Measurements from ENCODE around the gene LTBP1. TPM values are rescaled to one million over a fixed set of nuclear protein-coding genes. Genes with fewer than 3 reads are reported as not detected.

Gene LTBP1
- total RNA-seq, 1 donor from 2014 or later = 3.9 TPM

- peaks cover 8% of the 10 kb centered on the region for H3K36me3 Mint-ChIP-seq (ENCODE audit: unreplicated experiment)
- H3K27me3 Mint-ChIP-seq (ENCODE audit: unreplicated experiment) = peaks cover 2% of the 10 kb centered on the region
- H3K4me3 Mint-ChIP-seq (ENCODE audit: unreplicated experiment) = no peak overlapping the region
- TF ChIP-seq, protein P1, sequence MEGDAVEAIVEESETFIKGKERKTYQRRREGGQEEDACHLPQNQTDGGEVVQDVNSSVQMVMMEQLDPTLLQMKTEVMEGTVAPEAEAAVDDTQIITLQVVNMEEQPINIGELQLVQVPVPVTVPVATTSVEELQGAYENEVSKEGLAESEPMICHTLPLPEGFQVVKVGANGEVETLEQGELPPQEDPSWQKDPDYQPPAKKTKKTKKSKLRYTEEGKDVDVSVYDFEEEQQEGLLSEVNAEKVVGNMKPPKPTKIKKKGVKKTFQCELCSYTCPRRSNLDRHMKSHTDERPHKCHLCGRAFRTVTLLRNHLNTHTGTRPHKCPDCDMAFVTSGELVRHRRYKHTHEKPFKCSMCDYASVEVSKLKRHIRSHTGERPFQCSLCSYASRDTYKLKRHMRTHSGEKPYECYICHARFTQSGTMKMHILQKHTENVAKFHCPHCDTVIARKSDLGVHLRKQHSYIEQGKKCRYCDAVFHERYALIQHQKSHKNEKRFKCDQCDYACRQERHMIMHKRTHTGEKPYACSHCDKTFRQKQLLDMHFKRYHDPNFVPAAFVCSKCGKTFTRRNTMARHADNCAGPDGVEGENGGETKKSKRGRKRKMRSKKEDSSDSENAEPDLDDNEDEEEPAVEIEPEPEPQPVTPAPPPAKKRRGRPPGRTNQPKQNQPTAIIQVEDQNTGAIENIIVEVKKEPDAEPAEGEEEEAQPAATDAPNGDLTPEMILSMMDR (IDR thresholded peaks at IDR 0.05; ENCODE audit: partially characterized antibody, unreplicated experiment) = no peak
- peaks cover 2% of the 10 kb centered on the region for H3K9me3 Mint-ChIP-seq (ENCODE audit: unreplicated experiment)
- H3K27ac Mint-ChIP-seq (ENCODE audit: unreplicated experiment) = no peak overlapping the region
- H3K4me1 Mint-ChIP-seq (ENCODE audit: low read depth, unreplicated experiment) = no peaks in the 10 kb centered on the region
- DNase-seq = no peak
These were observed 14.6 kb upstream of the LTBP1 start for GRCh38 chr2:32931945-32932709.

DNA sequence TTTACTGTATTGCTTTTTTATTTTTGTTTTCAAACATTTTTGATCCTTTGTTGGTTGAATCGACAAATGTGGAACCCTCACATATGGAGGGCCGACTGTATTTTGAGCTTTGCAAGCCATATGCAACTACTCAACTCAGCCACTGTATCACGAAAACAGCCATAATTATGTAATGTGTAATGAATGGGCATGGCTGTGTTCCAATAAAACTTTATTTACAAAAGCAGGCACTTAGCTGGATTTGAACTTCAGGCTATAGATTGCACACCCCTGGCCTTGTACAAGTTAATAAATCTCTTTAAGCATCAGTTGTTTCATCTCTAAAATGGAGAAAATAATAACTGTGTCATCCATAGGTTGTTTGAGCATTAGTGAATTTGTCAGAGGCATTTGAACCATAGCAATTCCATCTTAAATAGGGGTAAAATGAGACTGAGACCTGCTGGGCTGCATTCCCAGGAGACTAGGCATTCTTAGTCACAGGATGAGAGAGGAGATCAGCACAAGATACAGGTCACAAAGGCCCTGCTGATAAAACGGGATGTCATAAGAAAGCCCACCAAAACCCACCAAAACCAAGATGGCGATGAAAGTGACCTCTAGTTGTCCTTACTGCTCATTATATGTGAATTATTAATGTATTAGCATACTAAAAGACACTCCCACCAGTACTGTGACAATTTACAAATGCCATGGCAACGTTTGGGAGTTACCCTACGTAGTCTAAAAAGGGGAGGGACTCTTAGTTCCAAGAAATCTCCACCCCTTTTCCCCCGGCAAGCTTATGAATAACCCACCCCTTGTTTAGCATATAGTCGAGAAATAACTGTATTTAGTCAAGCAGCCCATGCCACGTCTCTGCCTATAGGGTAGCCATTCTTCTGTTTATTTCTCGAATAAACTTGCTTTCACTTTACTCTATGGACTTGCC, 13.7 kb upstream of the LTBP1 start:
- Mint-ChIP-seq H3K4me3 (ENCODE audit: unreplicated experiment) (no peak overlapping the region), H3K4me1 (ENCODE audit: low read depth, unreplicated experiment) (peaks cover 2% of the 10 kb centered on the region), H3K36me3 (ENCODE audit: unreplicated experiment) (no peaks in the 10 kb centered on the region), H3K9me3 (ENCODE audit: unreplicated experiment) (peaks cover 3% of the 10 kb centered on the region), H3K27me3 (ENCODE audit: unreplicated experiment) (peaks cover 2% of the 10 kb centered on the region), H3K27ac (ENCODE audit: unreplicated experiment) (no peak overlapping the region)
- TF ChIP-seq, protein P1 (IDR thresholded peaks at IDR 0.05; ENCODE audit: partially characterized antibody, unreplicated experiment) = no peak
- no peak for DNase-seq

DNA sequence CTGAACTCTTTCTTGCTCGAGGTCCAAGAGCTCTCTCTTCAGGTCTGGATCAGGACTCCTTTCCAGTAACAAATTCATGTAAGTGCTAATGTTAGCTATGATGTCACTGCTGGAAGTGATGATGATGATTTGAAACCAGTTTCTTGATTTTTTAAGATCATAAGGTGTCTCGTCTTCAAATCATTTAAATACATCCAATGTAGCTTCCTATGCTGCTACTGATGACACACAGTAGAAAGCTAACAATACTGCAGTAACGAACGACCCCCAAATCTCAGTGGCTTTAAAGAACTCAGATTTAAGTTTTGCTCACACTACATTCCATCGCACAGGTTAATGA, 13.0 kb upstream of the LTBP1 start:
- Mint-ChIP-seq H3K27ac (ENCODE audit: unreplicated experiment) (no peak overlapping the region), H3K4me1 (ENCODE audit: low read depth, unreplicated experiment) (peaks cover 5% of the 10 kb centered on the region), H3K9me3 (ENCODE audit: unreplicated experiment) (peaks cover 3% of the 10 kb centered on the region), H3K4me3 (ENCODE audit: unreplicated experiment) (no peak overlapping the region), H3K36me3 (ENCODE audit: unreplicated experiment) (no peaks in the 10 kb centered on the region), H3K27me3 (ENCODE audit: unreplicated experiment) (peaks cover 2% of the 10 kb centered on the region)
- no peak for DNase-seq
- TF ChIP-seq, protein P1 (IDR thresholded peaks at IDR 0.05; ENCODE audit: partially characterized antibody, unreplicated experiment) = no peak

GRCh38 chr2:32937602-32938448, 8.9 kb upstream of the LTBP1 start:
- no peaks in the 10 kb centered on the region for H3K36me3 Mint-ChIP-seq (ENCODE audit: unreplicated experiment)
- no peak overlapping the region for H3K27ac Mint-ChIP-seq (ENCODE audit: unreplicated experiment)
- peaks cover 2% of the 10 kb centered on the region for H3K27me3 Mint-ChIP-seq (ENCODE audit: unreplicated experiment)
- peaks cover 7% of the 10 kb centered on the region for H3K9me3 Mint-ChIP-seq (ENCODE audit: unreplicated experiment)
- TF ChIP-seq, protein P1 (IDR thresholded peaks at IDR 0.05; ENCODE audit: partially characterized antibody, unreplicated experiment) = no peak
- no peak overlapping the region for H3K4me3 Mint-ChIP-seq (ENCODE audit: unreplicated experiment)
- DNase-seq = no peak
- H3K4me1 Mint-ChIP-seq (ENCODE audit: low read depth, unreplicated experiment) = peaks cover 5% of the 10 kb centered on the region

Data from glutamatergic neuron (in vitro differentiated cells).